Measurements from ENCODE around the gene FAM228B.
A peak's percentile ranks its signal among the peaks of the same experiment; 100 is the strongest.
"Not testable (repeated sequence)": the region's sequence is repeated elsewhere in the genome, so short reads cannot be mapped to it uniquely, and the experiment has no call there.

The FAM228B gene

GRCh38 chr2:24093270-24093669, 30.0 kb upstream of the FAM228B start:
- DNase-seq; intact Hi-C loops (cut with DNase I): not testable (repeated sequence)

- intact Hi-C loops (cut with DNase I): not testable (repeated sequence)
- peak in 35 of 42 donors; percentile 7 to 76 (median 44) for DNase-seq
Measured at GRCh38 chr2:24095171-24095677, 28.0 kb upstream of the FAM228B start.

GRCh38 chr2:24100732-24101131, 22.5 kb upstream of the FAM228B start:
- DNase-seq; intact Hi-C loops (cut with DNase I): not testable (repeated sequence)

GRCh38 chr2:24101992-24102391, 21.3 kb upstream of the FAM228B start:
- intact Hi-C loops (cut with DNase I): no loop called here

GRCh38 chr2:24102677-24103076, 20.6 kb upstream of the FAM228B start:
- intact Hi-C loops (cut with DNase I): no loop called here
- no peak for DNase-seq

More at GRCh38 chr2:24101992-24102391, 21.3 kb upstream of the FAM228B start:
- no peak for DNase-seq

- intact Hi-C loops (cut with DNase I): no loop called here
- DNase-seq: no peak
Measured at GRCh38 chr2:24104110-24104650, 19.1 kb upstream of the FAM228B start.

GRCh38 chr2:24104906-24105305, 18.4 kb upstream of the FAM228B start:
- intact Hi-C loops (cut with DNase I): no loop called here

GRCh38 chr2:24105816-24106215, 17.5 kb upstream of the FAM228B start:
- intact Hi-C loops (cut with DNase I): no loop called here

More at GRCh38 chr2:24104906-24105305, 18.4 kb upstream of the FAM228B start:
- DNase-seq: no peak

GRCh38 chr2:24106786-24107185, 16.5 kb upstream of the FAM228B start:
- intact Hi-C loops (cut with DNase I): no loop called here
- no peak for DNase-seq

More at GRCh38 chr2:24105816-24106215, 17.5 kb upstream of the FAM228B start:
- no peak for DNase-seq

- DNase-seq: no peak
- intact Hi-C loops (cut with DNase I): no loop called here
Measured at GRCh38 chr2:24107336-24107735, 15.9 kb upstream of the FAM228B start.

GRCh38 chr2:24109431-24109830, 13.8 kb upstream of the FAM228B start:
- DNase-seq; intact Hi-C loops (cut with DNase I): not testable (repeated sequence)

- no peak for DNase-seq
Measured at GRCh38 chr2:24110660-24111303, 12.5 kb upstream of the FAM228B start.

GRCh38 chr2:24111407-24111901, 11.8 kb upstream of the FAM228B start:
- DNase-seq: no peak
- intact Hi-C loops (cut with DNase I): no loop called here

More at GRCh38 chr2:24110660-24111303, 12.5 kb upstream of the FAM228B start:
- intact Hi-C loops (cut with DNase I): no loop called here

GRCh38 chr2:24115057-24115456, 8.2 kb upstream of the FAM228B start:
- intact Hi-C loops (cut with DNase I): no loop called here
- no peak for DNase-seq

- DNase-seq: no peak
- intact Hi-C loops (cut with DNase I): no loop called here
Measured at GRCh38 chr2:24117902-24118301, 5.4 kb upstream of the FAM228B start.

- DNase-seq: no peak
- intact Hi-C loops (cut with DNase I): loop anchor here (10.0 kb wide), 1 partner anchor 46 kb away; the partner anchor contains the start of gene SF3B6
Measured at GRCh38 chr2:24121066-24121465, 2.2 kb upstream of the FAM228B start.

- DNase-seq: peak in 1 of 42 donors; percentile 11
Measured at GRCh38 chr2:24121469-24121868, 1.8 kb upstream of the FAM228B start.

GRCh38 chr2:24122366-24123194, 689 bp upstream of the FAM228B start:
- intact Hi-C loops (cut with DNase I): loop anchor here (10.0 kb wide), 1 partner anchor 48 kb away; the partner anchor contains the start of gene SF3B6
- peak in 1 of 42 donors; percentile 10 for DNase-seq

More at GRCh38 chr2:24121469-24121868, 1.8 kb upstream of the FAM228B start:
- intact Hi-C loops (cut with DNase I): loop anchor here (10.0 kb wide), 1 partner anchor 47 kb away; the partner anchor contains the start of gene SF3B6

GRCh38 chr2:24123922-24124580, 782 bp downstream of the FAM228B start:
- intact Hi-C loops (cut with DNase I): loop anchor here (10.0 kb wide), 1 partner anchor 49 kb away; the partner anchor contains the start of gene SF3B6
- peak in 2 of 42 donors; percentile 49 to 50 for DNase-seq
